Daoy (cell line): ENCODE measurements around the gene MYMX. TPM values are rescaled to one million over a fixed set of nuclear protein-coding genes. Genes with fewer than 3 reads are reported as not detected.
"Not testable (repeated sequence)": the region's sequence is repeated elsewhere in the genome, so short reads cannot be mapped to it uniquely, and the experiment has no call there.

Experiments
- DNase-seq: peaks from one replicate; pipeline ENCODE4 v3.0.0-alpha.2; 2015; ENCODE audit warnings: low read depth
- total RNA-seq: library from RNA; depleted of rRNA; stranded (reverse); fragments of >200 nt; shearing (Covaris generic); gene quantifications from 2 replicates; pipeline ENCODE4 v1.2.3, GENCODE V29; 2014

The MYMX gene
- total RNA-seq, 1 experiment from 2014 or later: not detected

DNA sequence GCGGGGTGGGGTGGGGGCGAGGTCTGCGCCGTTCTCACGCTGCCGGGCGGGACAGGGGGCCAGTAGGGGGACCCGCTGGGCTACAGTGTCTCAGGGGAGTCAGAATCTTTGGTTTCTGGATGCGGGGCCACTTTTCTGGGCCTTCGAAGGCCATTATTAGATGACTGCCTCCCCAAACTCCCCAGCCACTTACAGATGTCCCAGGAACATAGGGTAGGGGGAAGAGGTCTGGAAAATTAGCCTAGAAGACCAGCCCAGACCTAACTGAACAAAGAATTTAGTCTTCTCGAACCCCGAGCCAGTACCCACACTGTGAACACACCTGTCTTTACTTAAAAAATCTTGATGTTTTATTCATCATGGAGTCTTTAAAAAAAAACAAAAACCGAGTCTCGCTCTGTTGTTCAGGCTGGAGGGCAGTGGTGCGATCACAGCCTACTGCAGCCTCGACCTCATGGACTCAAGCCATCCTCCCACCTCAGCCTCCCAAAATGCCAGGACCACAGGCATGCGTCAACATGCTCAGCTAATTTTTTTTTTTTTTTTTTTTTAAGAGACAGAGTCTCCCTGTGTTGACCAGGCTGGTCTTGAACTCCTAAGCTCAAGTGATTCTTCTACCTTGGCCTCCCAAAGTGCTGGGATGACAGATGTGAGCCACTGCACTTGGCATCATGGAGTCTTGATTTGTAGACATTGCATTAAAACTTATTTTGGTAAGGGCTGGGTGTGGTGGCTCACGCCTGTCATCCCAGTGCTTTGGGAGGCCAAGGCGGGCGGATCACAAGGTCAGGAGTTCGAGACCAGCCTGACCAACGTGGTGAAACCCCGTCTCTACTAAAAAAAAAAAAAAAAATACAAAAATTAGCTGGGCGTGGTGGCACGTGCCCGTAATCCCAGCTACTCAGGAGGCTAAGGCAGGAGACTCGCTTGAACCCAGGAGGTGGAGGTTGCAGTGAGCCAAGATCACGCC, 3.4 kb downstream of the MYMX start:
- no peak for DNase-seq

- DNase-seq: no peak
Measured at GRCh38 chr6:44220913-44221290, 4.2 kb downstream of the MYMX start.

- peak; percentile 98 for DNase-seq
Measured at GRCh38 chr6:44221291-44221960, 4.7 kb downstream of the MYMX start.

GRCh38 chr6:44221961-44222335, 5.2 kb downstream of the MYMX start:
- DNase-seq: no peak

GRCh38 chr6:44222486-44223318, 6.0 kb downstream of the MYMX start:
- DNase-seq: peak; percentile 42

- peak; percentile 89 for DNase-seq
Measured at GRCh38 chr6:44223319-44224028, 6.7 kb downstream of the MYMX start, which contains the start of gene SLC29A1. Gene SLC29A1 (plus strand): TSS chr6:44223595. CDS start chr6:44227314, 3,719 bp downstream.

- DNase-seq: peak; percentile 68
Measured at GRCh38 chr6:44224029-44224964, 7.6 kb downstream of the MYMX start.

- no peak for DNase-seq
Measured at GRCh38 chr6:44224965-44225305, 8.2 kb downstream of the MYMX start.

GRCh38 chr6:44225579-44226325, 9.0 kb downstream of the MYMX start:
- no peak for DNase-seq

DNA sequence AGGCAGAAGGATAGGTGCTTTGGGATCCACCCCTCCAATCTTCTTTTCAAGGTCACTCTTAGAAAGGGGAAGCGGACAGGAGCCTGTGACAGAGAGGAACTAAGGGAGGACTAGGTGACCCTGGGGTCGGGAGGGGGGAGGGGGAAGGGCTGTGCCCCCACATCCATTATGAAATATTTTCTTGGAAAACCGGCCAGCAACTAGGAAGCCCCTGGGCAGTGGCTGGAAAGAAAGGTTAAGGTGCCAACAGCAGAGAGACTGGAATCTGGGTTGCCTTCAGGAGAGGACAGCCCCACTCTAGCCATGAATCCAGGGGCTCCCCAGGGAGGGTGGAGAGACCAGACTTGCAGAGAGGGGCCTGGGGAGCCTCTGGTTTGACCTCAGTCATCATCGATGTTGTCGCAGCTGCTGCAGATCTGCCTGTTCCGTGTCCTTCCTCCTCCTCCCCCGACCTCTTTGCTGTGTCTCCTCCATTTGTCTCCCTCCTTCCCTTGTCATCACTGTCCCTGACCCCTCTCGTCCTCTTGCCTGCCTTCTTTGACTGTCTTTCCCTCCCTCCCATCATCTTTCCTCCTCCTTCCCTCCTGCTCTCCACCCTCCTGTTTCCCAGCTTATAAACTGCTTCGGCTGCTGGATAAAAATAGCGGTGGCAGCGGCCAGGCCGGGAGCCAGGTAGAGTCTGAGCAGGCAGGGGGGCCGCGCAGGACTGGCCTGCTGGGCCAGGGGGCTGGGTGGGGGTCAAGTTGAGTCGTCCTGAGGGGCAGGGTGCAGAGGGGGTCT, 9.8 kb downstream of the MYMX start:
- no peak for DNase-seq

GRCh38 chr6:44227148-44227793, 10.5 kb downstream of the MYMX start:
- DNase-seq: no peak

DNA sequence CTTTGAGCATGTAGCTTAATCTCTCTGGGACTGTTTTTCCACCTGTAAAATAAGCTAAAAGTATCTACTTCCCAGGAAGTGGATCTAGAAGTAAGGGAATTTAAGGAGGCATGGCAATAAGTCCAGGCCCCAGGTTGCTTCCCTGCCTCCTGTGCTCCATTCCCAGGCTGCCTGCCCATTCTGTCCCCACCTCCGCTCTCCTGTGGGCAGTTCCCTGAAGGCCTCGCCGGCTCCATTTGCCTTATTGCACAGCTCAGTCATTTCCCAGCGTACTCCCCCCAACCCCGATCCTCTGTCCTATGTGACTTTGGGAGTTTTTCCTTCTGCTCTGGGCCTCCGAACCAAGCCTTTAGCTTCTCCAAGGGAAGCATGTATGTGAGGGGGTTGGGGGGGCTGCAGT, 11.3 kb downstream of the MYMX start:
- no peak for DNase-seq

DNA sequence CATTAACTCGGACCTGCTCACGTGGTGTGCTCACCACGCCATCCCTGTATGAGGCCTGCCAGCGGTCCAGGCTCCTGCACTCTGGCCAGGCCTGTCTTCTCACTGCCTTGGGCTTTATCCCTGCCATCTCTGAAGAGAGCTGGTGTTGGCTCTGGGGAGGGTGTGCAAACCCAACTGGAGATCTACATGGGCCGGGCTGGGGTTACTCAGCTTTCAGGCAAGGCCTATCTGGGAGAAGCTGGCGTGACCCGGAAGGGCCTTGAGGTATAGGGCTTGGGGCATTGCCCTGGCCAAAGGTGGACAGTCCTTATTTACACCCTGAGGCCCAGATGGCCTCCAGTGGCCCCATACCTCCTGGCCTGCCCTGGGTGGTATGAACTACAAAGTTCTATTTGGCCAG, 11.7 kb downstream of the MYMX start:
- DNase-seq: no peak

DNA sequence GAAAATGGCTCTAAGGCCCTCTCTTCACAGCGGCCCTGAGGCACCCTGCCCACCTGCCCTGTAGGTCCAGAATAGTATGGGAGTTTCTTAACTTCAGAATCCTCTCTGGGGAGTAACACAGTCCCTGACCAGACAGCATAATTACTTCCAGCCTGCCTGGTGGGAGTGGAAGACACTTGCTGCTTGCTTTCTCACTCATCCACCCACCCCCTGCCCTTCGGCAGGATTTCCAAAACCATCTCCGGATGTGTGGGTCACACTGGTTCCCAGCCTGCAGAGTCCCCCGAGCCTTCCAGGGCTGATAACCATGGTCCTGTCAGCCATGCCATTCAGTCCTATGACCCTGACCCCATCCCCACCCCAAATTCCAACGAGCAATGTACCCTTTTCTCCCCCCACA, 12.1 kb downstream of the MYMX start:
- DNase-seq: no peak

DNA sequence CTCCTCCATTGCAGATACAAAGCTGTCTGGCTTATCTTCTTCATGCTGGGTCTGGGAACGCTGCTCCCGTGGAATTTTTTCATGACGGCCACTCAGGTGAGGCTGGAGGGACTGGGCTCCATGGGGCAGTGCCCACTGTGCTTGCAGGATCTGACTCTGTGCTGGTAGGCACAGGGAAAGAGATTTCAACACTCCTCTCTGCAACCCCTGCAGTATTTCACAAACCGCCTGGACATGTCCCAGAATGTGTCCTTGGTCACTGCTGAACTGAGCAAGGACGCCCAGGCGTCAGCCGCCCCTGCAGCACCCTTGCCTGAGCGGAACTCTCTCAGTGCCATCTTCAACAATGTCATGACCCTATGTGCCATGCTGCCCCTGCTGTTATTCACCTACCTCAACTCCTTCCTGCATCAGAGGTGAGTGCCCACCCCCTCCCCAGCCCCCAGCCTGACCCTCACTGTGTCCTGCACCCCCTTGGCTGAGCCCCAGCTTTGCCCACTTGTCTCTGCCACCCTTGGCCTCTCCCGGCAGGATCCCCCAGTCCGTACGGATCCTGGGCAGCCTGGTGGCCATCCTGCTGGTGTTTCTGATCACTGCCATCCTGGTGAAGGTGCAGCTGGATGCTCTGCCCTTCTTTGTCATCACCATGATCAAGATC, 12.8 kb downstream of the MYMX start:
- no peak for DNase-seq

- DNase-seq: no peak
Measured at GRCh38 chr6:44230034-44230675, 13.4 kb downstream of the MYMX start.

GRCh38 chr6:44231426-44231825, 14.7 kb downstream of the MYMX start:
- DNase-seq: not testable (repeated sequence)
